Lung (tissue), 12 donors: ENCODE measurements around the gene COL6A1. TPM values are rescaled to one million over a fixed set of nuclear protein-coding genes. Genes with fewer than 3 reads are reported as not detected.
A peak's percentile ranks its signal among the peaks of the same experiment; 100 is the strongest.

Experiments used
- ATAC-seq: fragments of 200-7000 bp; cut with Tn5 transposase; one replicate; pipeline ENCODE4 v1.9.1; 2020; ENCODE audit warnings: moderate number of reproducible peaks; ENCODE audit not compliant: insufficient read depth, low FRiP score
- DNase-seq, 3 donors: peaks; one replicate each; pipeline ENCODE4 v3.0.0-alpha.2; 2013 to 2017
- H3K27ac ChIP-seq, 2 donors: one replicate each; pipeline ENCODE4 v1.5.1; 2013; ENCODE audit warnings: mild to moderate bottlenecking in 2 of 2, moderate library complexity in 2 of 2, control low read depth in 1 of 2, inconsistent platforms in 1 of 2, low read depth in 1 of 2, low read length in 1 of 2
- H3K27me3 ChIP-seq, 3 donors: one replicate each; pipeline ENCODE4 v1.5.1; 2013; ENCODE audit warnings: low read length in 2 of 3; ENCODE audit not compliant: control insufficient read depth in 3 of 3, insufficient read depth in 3 of 3
- H3K36me3 ChIP-seq, 4 donors: one replicate each; pipeline ENCODE4 v1.5.1; 2013; ENCODE audit warnings: low read length in 4 of 4, mild to moderate bottlenecking in 1 of 4, moderate library complexity in 1 of 4; ENCODE audit not compliant: control insufficient read depth in 4 of 4, insufficient read depth in 4 of 4
- H3K4me1 ChIP-seq, 5 donors: one replicate each; pipeline ENCODE4 v1.5.1; 2013; ENCODE audit warnings: low read length in 5 of 5, mild to moderate bottlenecking in 2 of 5, moderate library complexity in 1 of 5; ENCODE audit not compliant: control insufficient read depth in 5 of 5, insufficient read depth in 5 of 5
- H3K4me3 ChIP-seq: one replicate; pipeline ENCODE4 v1.5.1; 2013; ENCODE audit warnings: mild to moderate bottlenecking, control low read depth, moderate library complexity
- H3K9ac ChIP-seq, 2 donors: one replicate each; pipeline ENCODE4 v1.5.1; 2013; ENCODE audit warnings: low read length in 2 of 2, control low read depth in 1 of 2; ENCODE audit not compliant: insufficient read depth in 1 of 2
- H3K9me3 ChIP-seq, 4 donors: one replicate each; pipeline ENCODE4 v1.5.1; 2013; ENCODE audit warnings: low read length in 3 of 4, mild to moderate bottlenecking in 1 of 4, moderate library complexity in 1 of 4; ENCODE audit not compliant: control insufficient read depth in 4 of 4, insufficient read depth in 3 of 4
- WGBS, 2 donors: extraction: QIAGEN DNeasy Blood & Tissue Kit; methylation state at CpG; one replicate each; pipeline ENCODE4 v1.1.7; 2013; 5-methylcytosine and 5-hydroxymethylcytosine counted together
- polyA plus RNA-seq, 2 donors: library from polyadenylated mRNA; stranded (reverse); fragments of 200-250 nt; gene quantifications; one replicate each; pipeline ENCODE4 v1.2.1, GENCODE V29; 2013
- total RNA-seq, 2 donors: library from RNA; depleted of rRNA in 1 of 2; stranded (reverse); fragments of >200 nt in 1 of 2; gene quantifications; one replicate each; pipeline ENCODE4 v1.2.1, GENCODE V29; 2014 to 2021
- TF ChIP-seq, protein P1 (sequence below): IDR thresholded peaks from 2 replicates; pipeline ENCODE4 v1.5.1; 2012; ENCODE audit warnings: mild to moderate bottlenecking; ENCODE audit errors: control extremely low read depth, extremely low read depth
- donor health status: control.
- donor health status: control.
- donor health status: Bipolar disorder and iron deficiency.
- donor health status: healthy.
- donor health status: DM: yes; HTN: yes; CAD: no.

COL6A1 gene
- total and polyA plus RNA-seq, 4 donors = 107 to 399 (median 172) TPM

DNA sequence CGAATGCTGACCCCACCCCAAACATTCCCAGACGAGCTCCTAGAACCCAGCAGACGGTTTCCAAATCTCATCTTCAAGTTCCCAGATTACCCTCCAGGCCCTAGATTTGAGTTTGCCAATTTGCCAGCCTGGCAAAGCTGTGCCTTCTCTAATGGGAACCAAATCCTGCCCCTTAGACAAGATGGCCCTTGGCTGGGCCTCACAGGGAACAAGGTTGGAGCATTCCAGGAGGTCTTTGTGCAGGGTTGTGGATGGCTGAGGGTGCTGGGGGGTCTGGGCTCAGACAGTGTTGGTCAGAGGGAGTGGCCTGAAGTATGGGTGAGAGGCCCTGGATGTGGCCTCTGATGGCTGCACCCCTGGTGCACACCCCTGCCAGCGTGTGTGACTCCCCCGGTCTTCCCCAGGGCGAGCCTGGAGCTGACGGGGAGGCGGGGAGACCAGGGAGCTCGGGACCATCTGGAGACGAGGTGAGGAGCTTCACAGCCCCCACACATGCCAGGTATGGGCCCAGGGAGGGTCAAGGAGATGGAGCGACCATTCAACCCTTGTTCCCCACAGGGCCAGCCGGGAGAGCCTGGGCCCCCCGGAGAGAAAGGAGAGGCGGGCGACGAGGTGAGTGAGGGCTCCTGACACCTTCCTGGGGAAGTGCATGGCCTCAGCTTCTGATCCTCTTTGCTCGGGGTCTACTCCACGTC lies 10.2 kb downstream of the COL6A1 start:
- Histone ChIP-seq H3K27ac (peak overlapping the region in 1 of 2 donors; percentile 33), H3K36me3 (peaks cover 0 to 32% (median 13%) of the 10 kb centered on the region in 4 donors), H3K27me3 (no peaks in the 10 kb centered on the region), H3K4me1 (no peaks in the 10 kb centered on the region), H3K4me3 (no peak overlapping the region), H3K9me3 (no peaks in the 10 kb centered on the region), H3K9ac (no peak overlapping the region)
- WGBS, 2 donors = 83 to 86% methylated on average over 18 of the region's 18 CpGs
- TF ChIP-seq, protein P1, sequence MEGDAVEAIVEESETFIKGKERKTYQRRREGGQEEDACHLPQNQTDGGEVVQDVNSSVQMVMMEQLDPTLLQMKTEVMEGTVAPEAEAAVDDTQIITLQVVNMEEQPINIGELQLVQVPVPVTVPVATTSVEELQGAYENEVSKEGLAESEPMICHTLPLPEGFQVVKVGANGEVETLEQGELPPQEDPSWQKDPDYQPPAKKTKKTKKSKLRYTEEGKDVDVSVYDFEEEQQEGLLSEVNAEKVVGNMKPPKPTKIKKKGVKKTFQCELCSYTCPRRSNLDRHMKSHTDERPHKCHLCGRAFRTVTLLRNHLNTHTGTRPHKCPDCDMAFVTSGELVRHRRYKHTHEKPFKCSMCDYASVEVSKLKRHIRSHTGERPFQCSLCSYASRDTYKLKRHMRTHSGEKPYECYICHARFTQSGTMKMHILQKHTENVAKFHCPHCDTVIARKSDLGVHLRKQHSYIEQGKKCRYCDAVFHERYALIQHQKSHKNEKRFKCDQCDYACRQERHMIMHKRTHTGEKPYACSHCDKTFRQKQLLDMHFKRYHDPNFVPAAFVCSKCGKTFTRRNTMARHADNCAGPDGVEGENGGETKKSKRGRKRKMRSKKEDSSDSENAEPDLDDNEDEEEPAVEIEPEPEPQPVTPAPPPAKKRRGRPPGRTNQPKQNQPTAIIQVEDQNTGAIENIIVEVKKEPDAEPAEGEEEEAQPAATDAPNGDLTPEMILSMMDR = no peak
- DNase-seq = peak in 1 of 3 donors; percentile 5
- no peak for ATAC-seq

DNA sequence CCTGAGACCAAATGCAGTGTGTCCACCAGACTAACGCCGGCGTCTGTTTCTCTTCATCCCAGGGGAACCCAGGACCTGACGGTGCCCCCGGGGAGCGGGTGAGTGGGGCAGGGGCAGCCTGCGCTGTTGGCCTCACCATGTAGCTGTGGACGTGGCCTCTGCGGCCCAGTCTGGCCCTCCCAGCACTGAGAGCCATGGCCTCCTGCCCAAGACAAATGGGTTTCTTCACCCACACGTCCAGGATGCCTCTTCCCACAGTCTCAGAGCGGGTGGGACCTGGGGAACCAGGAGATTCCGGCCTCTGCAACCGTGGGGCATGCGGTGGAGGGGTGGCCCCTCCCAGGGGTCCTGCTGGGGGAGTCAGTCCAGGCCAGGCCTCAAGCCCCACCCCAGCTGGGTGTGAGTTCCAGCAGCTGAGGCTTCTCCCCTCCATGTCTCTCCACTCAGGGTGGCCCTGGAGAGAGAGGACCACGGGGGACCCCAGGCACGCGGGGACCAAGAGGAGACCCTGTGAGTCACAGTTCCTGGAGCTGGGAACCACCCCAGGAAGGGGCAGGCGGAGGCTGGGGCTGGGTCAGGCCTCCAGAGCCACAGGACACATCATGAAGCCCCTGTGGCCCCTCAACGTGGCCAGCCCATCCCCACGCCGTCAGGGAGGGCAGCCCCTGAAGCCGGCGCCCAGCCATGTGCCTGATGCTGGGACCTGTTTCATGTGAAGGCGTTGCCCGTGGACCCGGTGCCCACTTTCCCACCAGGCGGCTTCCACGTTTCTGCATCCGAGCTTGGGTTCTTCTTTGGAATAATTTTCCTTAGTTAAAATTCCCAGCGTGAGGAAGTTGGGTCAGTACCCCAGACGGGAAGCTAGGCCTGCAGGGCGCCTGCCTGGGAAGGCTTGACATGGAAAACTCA lies 11.0 kb downstream of the COL6A1 start:
- Histone ChIP-seq H3K9me3 (no peaks in the 10 kb centered on the region), H3K4me3 (no peak overlapping the region), H3K27me3 (no peaks in the 10 kb centered on the region), H3K9ac (no peak overlapping the region), H3K36me3 (peaks cover 0 to 32% (median 10%) of the 10 kb centered on the region in 4 donors), H3K4me1 (no peaks in the 10 kb centered on the region), H3K27ac (peak overlapping the region in 1 of 2 donors; percentile 33)
- WGBS, 2 donors = 79 to 89% methylated on average over 31 to 32 of the region's 32 CpGs
- ATAC-seq = peak; percentile 31
- TF ChIP-seq, protein P1 = no peak
- DNase-seq = peak in 1 of 3 donors; percentile 14

DNA sequence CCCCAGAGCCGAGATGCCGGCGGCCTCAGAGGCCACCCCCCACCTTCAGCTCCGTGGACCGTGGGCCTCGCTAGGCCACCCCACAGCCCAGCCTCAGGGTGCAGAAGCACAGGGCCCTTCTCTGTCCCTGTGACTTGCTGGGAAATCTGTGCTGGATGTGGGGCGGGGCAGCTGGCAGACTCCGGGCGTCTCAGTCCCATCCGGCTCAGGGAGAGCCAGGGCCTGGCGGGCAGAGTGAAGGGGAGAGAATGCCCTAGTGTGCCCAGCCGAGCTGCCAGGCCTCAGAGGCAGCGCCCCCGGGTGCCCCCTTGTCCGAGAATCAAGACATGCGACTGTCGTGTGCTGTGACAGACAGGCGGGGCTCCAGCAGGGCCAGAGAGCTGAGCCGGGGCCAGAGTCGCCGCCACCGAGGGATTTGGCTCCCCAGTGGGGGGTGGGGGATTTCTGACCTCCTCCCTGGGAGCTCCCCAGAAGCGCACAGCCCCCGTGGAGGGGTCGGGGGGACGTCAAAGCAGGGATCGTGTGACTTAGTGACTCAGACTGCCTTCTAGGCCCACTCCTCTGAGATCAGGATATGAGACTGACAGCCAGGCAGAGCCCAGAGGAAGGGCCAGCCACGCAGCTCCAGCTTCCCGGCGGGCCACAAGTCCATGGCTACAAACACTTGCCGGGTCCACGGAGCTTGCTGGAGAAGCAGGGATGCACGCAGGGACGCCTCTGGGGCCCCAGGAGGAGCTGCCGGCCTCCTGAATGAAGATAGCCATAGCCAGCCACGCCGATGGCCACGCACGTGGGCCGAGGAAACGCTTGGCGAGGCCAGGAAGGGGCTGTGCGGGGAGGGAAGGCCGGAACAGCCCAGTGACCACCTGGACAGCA lies 11.9 kb downstream of the COL6A1 start:
- DNase-seq = peak in 1 of 3 donors; percentile 7
- no peak for ATAC-seq
- H3K36me3 ChIP-seq = peaks cover 4 to 32% (median 14%) of the 10 kb centered on the region in 4 donors

More for the DNA sequence above, 11.9 kb downstream of the COL6A1 start:
- 87 to 91% methylated on average over 43 to 44 of the region's 44 CpGs for WGBS, 2 donors
- H3K4me3 ChIP-seq = no peak overlapping the region
- H3K4me1 ChIP-seq = no peaks in the 10 kb centered on the region
- peak overlapping the region in 1 of 2 donors; percentile 17 for H3K27ac ChIP-seq
- no peak overlapping the region for H3K9ac ChIP-seq
- no peaks in the 10 kb centered on the region for H3K27me3 ChIP-seq
- TF ChIP-seq, protein P1 = no peak
- H3K9me3 ChIP-seq = no peaks in the 10 kb centered on the region
